ENCODE data around the gene KRI1. TPM values are rescaled to one million over a fixed set of nuclear protein-coding genes. Genes with fewer than 3 reads are reported as not detected.

KRI1 gene
- total and polyA plus RNA-seq, 2 of the 8 experiments (the other 6 are each of a cell fraction or from before 2014, with no cell fraction given), result 14.2 to 45.2 TPM

GRCh38 chr19:10565028-10565566 lies 713 bp downstream of the KRI1 start:
- H4K8ac ChIP-seq (ENCODE audit: extremely low read depth, insufficient read depth, low read length), result peak overlapping the region; percentile 91
- H2BK20ac ChIP-seq (ENCODE audit: low read length), result no peak overlapping the region
- H3K4me3 ChIP-seq (ENCODE audit: extremely low read depth in 1 of 4, insufficient read depth in 2 of 4, low read depth in 3 of 4, low read length in 4 of 4), result peak overlapping the region; percentile 73 to 82 (median 77)
- peaks cover 0 to 10% (median 7%) of the 10 kb centered on the region in 4 experiments; a peak in 4 of 7 replicates for H3K27me3 ChIP-seq (replicated peaks in 1 of 4; ENCODE audit: control insufficient read depth in 3 of 4, extremely low read depth in 1 of 4, insufficient read depth in 3 of 4, low read length in 3 of 4)
- H2BK120ac ChIP-seq (replicated peaks; ENCODE audit: low read depth, low read length), result peak overlapping the region; percentile 41
- peak overlapping the region; percentile 79 for H4K5ac ChIP-seq (ENCODE audit: insufficient read length, low read depth, low read length)
- DNase-seq (ENCODE audit: low read depth in 1 of 2, low spot score in 2 of 2) (no peak), FAIRE-seq (no peak)
- no peaks in the 10 kb centered on the region for H3K9me3 ChIP-seq (ENCODE audit: insufficient read depth in 2 of 2, low read depth in 1 of 2, low read length in 1 of 2)
- H3K56ac ChIP-seq (replicated peaks; ENCODE audit: insufficient read length, low read depth, low read length), result peak overlapping the region; percentile 92
- peaks cover 0 to 10% of the 10 kb centered on the region in 2 experiments; a peak in 2 of 4 replicates for H3K79me2 ChIP-seq (ENCODE audit: control insufficient read depth in 1 of 2, insufficient read depth in 2 of 2, low read length in 2 of 2)
- peak overlapping the region; percentile 95 for H3K18ac ChIP-seq (ENCODE audit: extremely low read depth, low read length)
- H2BK5ac ChIP-seq (ENCODE audit: low read depth, low read length), result peak overlapping the region; percentile 88; the same call in 1 of the 2 replicates
- H3K4me2 ChIP-seq (ENCODE audit: insufficient read depth in 1 of 2, low read depth in 2 of 2, low read length in 2 of 2), result peak overlapping the region; percentile 76 to 80
- peaks cover 0 to 19% (median 9%) of the 10 kb centered on the region in 4 experiments; a peak in 6 of 7 replicates for H3K4me1 ChIP-seq (replicated peaks in 1 of 4; ENCODE audit: control insufficient read depth in 3 of 4, insufficient read depth in 4 of 4, low read length in 3 of 4)
- CTCF ChIA-PET (ENCODE audit: partially characterized antibody), result interaction anchor here (0.5 to 2.3 kb wide), 2 partner anchors 10 to 76 kb away, joined by 3 to 10 read pairs; no protein-coding TSS in a partner anchor
- peaks cover 4% of the 10 kb centered on the region; the same call in 1 of the 2 replicates for H3K79me1 ChIP-seq (ENCODE audit: low read depth, low read length)
- H3K36me3 ChIP-seq (ENCODE audit: control insufficient read depth in 2 of 4, insufficient read depth in 4 of 4, low read length in 3 of 4), result peaks cover 5 to 29% (median 12%) of the 10 kb centered on the region in 4 experiments; a peak in 7 of 8 replicates
- H3K14ac ChIP-seq (ENCODE audit: insufficient read length), result no peak overlapping the region
- 8% methylated on average over 9 of the region's 10 CpGs; no CpG with 5 or more reads in 1 of the 2 experiments for WGBS, 2 experiments (ENCODE audit: extremely low coverage in 1 of 2, insufficient coverage in 1 of 2, insufficient read length in 1 of 2, insufficient replicate concordance in 2 of 2, low coverage in 1 of 2, low lambda C conversion rate in 2 of 2, missing lambda C conversion rate in 1 of 2)
- peak overlapping the region in 3 of 4 experiments; percentile 72 to 86 (median 85); a peak in 6 of 7 replicates for H3K9ac ChIP-seq (replicated peaks in 1 of 4; ENCODE audit: extremely low read depth in 1 of 4, low read depth in 3 of 4, low read length in 3 of 4)
- peaks cover 18% of the 10 kb centered on the region for H3K23me2 ChIP-seq (ENCODE audit: low read depth, low read length)
- no peak overlapping the region for H3K4ac ChIP-seq (replicated peaks; ENCODE audit: insufficient read length, low read depth, low read length)
- no peak overlapping the region for H2AFZ ChIP-seq (ENCODE audit: low read length)
- peak overlapping the region; percentile 54 for H4K91ac ChIP-seq (replicated peaks; ENCODE audit: insufficient read length, low read length)
- peak overlapping the region; percentile 68; the same call in 1 of the 2 replicates for H3K27ac ChIP-seq (ENCODE audit: low read depth, low read length)
- POLR2A ChIA-PET (ENCODE audit: partially characterized antibody), result interaction anchor here (0.5 kb wide), 1 partner anchor 19 kb away, joined by 4 read pairs; no protein-coding TSS in a partner anchor
- no peak overlapping the region for H3K23ac ChIP-seq (ENCODE audit: insufficient read length)
- H2BK12ac ChIP-seq (ENCODE audit: low read depth, low read length), result no peak overlapping the region
- H2BK15ac ChIP-seq (ENCODE audit: low read length), result no peak overlapping the region
- H2AK5ac ChIP-seq (ENCODE audit: low read depth, low read length), result no peak overlapping the region; the same call in 1 of the 2 replicates
- H4K20me1 ChIP-seq (replicated peaks in 1 of 2; ENCODE audit: control insufficient read depth in 1 of 2, insufficient read depth in 2 of 2, low read length in 2 of 2), result peaks cover 0 to 6% of the 10 kb centered on the region in 2 experiments
- TF ChIP-seq, protein P1, sequence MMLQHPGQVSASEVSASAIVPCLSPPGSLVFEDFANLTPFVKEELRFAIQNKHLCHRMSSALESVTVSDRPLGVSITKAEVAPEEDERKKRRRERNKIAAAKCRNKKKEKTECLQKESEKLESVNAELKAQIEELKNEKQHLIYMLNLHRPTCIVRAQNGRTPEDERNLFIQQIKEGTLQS (IDR thresholded peaks at IDR 0.05; ENCODE audit: insufficient read depth, low read depth, low read length), result no peak
- no peak for TF ChIP-seq SIX5 (IDR thresholded peaks at IDR 0.05; ENCODE audit: low read depth, low read length)
- no peak for TF ChIP-seq BRCA1 (IDR thresholded peaks at IDR 0.05; ENCODE audit: low read depth, low read length)
- TF ChIP-seq RXRA (IDR thresholded peaks at IDR 0.05; ENCODE audit: insufficient read depth, low read depth, low read length), result no peak
- peak in 1 of 2 experiments; percentile 25; a peak in 1 of 4 replicates for TF ChIP-seq SIN3A (conservative IDR thresholded peaks at IDR 0.05 in 1 of 2, IDR thresholded peaks at IDR 0.05 in 1 of 2; ENCODE audit: low read depth in 1 of 2, low read length in 2 of 2)
- no peak for TF ChIP-seq CHD1 (IDR thresholded peaks at IDR 0.05; ENCODE audit: low read depth, low read length)
- no peak for TF ChIP-seq CHD2 (IDR thresholded peaks at IDR 0.05; ENCODE audit: low read length)
- TF ChIP-seq EP300 (IDR thresholded peaks at IDR 0.05; ENCODE audit: borderline replicate concordance in 1 of 2, low read depth in 2 of 2, low read length in 2 of 2), result no peak
